Activated B cell treated with CpG ODN at 0.5 μM for 24 hours (primary cell): ENCODE measurements around the gene IGSF11. TPM values are rescaled to one million over a fixed set of nuclear protein-coding genes. Genes with fewer than 3 reads are reported as not detected.

ENCODE experiments used
- ATAC-seq: fragments of 200-7000 bp; cut with Tn5 transposase; one replicate; pipeline ENCODE4 v1.10.0; 2021; ENCODE audit warnings: low read depth, mild to moderate bottlenecking, moderate library complexity
- CTCF ChIA-PET: fragments of 350-600 bp; sonication (Branson Sonifier 250); formaldehyde crosslinking; loops from one replicate; lab custom pipeline; 2021; ENCODE audit warnings: antibody characterized with exemption; lab: Charles Lee
- POLR2A ChIA-PET: fragments of 350-600 bp; sonication (Branson Sonifier 250); formaldehyde crosslinking; loops from one replicate; lab custom pipeline; 2021; ENCODE audit warnings: antibody characterized with exemption; lab: Charles Lee
- DNase-seq: peaks from one replicate; pipeline ENCODE4 v3.0.0; 2022
- H3K27ac Mint-ChIP-seq: one replicate; pipeline ENCODE4 v1.8.0; 2020; ENCODE audit warnings: mixed read lengths
- H3K27me3 Mint-ChIP-seq: one replicate; pipeline ENCODE4 v1.8.0; 2021; ENCODE audit warnings: mixed read lengths
- H3K36me3 Mint-ChIP-seq: one replicate; pipeline ENCODE4 v1.8.0; 2021; ENCODE audit warnings: low read depth, mixed read lengths
- H3K4me1 Mint-ChIP-seq: one replicate; pipeline ENCODE4 v1.8.0; 2021; ENCODE audit warnings: mixed read lengths
- H3K4me3 Mint-ChIP-seq: one replicate; pipeline ENCODE4 v1.8.0; 2020; ENCODE audit warnings: mild to moderate bottlenecking, mixed read lengths
- H3K9me3 Mint-ChIP-seq: one replicate; pipeline ENCODE4 v1.8.0; 2020; ENCODE audit warnings: mixed read lengths
- intact Hi-C: fragments of 100-400 bp; cut with micrococcal nuclease; formaldehyde crosslinking; loops from one replicate; pipeline ENCODE4 v1.15.1; 2024
- total RNA-seq: library from RNA; stranded (reverse); gene quantifications from 2 replicates; pipeline ENCODE4 v1.2.3, GENCODE V29; 2022
- TF ChIP-seq, protein P1 (sequence below): fragments of 200-600 bp; IDR thresholded peaks from one replicate; pipeline ENCODE4 v1.8.0; 2022; ENCODE audit warnings: antibody characterized with exemption, mild to moderate bottlenecking

The IGSF11 gene
- total RNA-seq, 1 donor from 2014 or later: not detected

GRCh38 chr3:118974356-118975097 lies 60.1 kb downstream of the IGSF11 start:
- ChIA-PET CTCF (no interaction called here), POLR2A (no interaction called here)
- Mint-ChIP-seq H3K4me1 (no peaks in the 10 kb centered on the region), H3K27me3 (peaks cover 7% of the 10 kb centered on the region), H3K27ac (no peak overlapping the region), H3K4me3 (no peak overlapping the region), H3K36me3 (no peaks in the 10 kb centered on the region), H3K9me3 (no peaks in the 10 kb centered on the region)
- intact Hi-C loops: no loop called here
- DNase-seq (no peak), ATAC-seq (no peak)
- TF ChIP-seq, protein P1, sequence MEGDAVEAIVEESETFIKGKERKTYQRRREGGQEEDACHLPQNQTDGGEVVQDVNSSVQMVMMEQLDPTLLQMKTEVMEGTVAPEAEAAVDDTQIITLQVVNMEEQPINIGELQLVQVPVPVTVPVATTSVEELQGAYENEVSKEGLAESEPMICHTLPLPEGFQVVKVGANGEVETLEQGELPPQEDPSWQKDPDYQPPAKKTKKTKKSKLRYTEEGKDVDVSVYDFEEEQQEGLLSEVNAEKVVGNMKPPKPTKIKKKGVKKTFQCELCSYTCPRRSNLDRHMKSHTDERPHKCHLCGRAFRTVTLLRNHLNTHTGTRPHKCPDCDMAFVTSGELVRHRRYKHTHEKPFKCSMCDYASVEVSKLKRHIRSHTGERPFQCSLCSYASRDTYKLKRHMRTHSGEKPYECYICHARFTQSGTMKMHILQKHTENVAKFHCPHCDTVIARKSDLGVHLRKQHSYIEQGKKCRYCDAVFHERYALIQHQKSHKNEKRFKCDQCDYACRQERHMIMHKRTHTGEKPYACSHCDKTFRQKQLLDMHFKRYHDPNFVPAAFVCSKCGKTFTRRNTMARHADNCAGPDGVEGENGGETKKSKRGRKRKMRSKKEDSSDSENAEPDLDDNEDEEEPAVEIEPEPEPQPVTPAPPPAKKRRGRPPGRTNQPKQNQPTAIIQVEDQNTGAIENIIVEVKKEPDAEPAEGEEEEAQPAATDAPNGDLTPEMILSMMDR: no peak

DNA sequence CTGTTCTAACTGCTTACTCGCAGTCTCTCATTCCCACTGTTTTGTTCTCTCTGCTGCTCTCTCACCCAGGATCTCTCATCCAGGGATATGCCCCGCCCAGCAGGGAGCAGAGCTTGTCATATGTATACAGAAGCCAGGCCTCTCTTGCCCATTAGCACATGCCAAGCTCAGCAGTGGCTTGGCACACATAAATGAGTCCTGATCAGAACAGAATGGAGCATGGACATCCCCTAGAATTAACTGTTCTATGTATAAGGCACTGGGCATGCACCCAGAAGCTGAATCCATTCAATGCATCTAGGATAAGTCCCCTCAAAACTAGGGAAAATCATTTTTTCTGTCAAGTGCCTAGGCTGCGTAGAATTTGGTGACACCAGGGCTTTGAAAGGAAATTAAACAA lies 61.6 kb downstream of the IGSF11 start:
- intact Hi-C loops: no loop called here
- peaks cover 3% of the 10 kb centered on the region for H3K4me1 Mint-ChIP-seq
- POLR2A ChIA-PET: no interaction called here

DNA sequence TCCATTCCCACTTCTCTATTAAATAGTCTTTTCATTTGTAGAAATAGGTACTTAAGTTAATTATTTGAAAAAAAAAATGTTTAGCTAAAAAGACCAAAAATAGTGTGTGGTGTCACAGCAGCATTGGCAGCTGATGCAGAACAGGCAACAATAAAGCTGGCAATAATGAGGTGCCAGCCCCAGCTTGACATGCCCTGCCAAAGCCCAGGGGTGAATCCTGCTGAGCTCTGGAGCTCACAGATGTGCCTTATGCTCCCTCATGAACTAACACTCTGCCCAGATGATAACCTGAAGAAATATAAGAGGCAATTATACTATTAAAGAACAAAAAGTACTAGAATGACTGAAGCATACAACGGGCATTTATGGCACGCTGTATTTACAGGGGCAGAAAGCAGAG lies 63.8 kb downstream of the IGSF11 start:
- no peaks in the 10 kb centered on the region for H3K36me3 Mint-ChIP-seq

More for the DNA sequence above, 61.6 kb downstream of the IGSF11 start:
- Mint-ChIP-seq H3K36me3 (no peaks in the 10 kb centered on the region), H3K27me3 (peaks cover 10% of the 10 kb centered on the region), H3K9me3 (no peaks in the 10 kb centered on the region), H3K27ac (no peak overlapping the region), H3K4me3 (no peak overlapping the region)
- CTCF ChIA-PET: no interaction called here
- no peak for ATAC-seq
- TF ChIP-seq, protein P1: no peak
- no peak for DNase-seq

GRCh38 chr3:118968640-118969039 lies 66.0 kb downstream of the IGSF11 start:
- CTCF ChIA-PET: no interaction called here
- intact Hi-C loops: no loop called here
- H3K36me3 Mint-ChIP-seq: no peaks in the 10 kb centered on the region
- no peak for DNase-seq
- POLR2A ChIA-PET: no interaction called here
- TF ChIP-seq, protein P1: no peak
- peaks cover 3% of the 10 kb centered on the region for H3K4me1 Mint-ChIP-seq
- no peaks in the 10 kb centered on the region for H3K9me3 Mint-ChIP-seq
- no peak overlapping the region for H3K27ac Mint-ChIP-seq
- no peak overlapping the region for H3K4me3 Mint-ChIP-seq
- peaks cover 10% of the 10 kb centered on the region for H3K27me3 Mint-ChIP-seq
- ATAC-seq: no peak

More for the DNA sequence above, 63.8 kb downstream of the IGSF11 start:
- ChIA-PET CTCF (no interaction called here), POLR2A (no interaction called here)
- TF ChIP-seq, protein P1: no peak
- peaks cover 10% of the 10 kb centered on the region for H3K27me3 Mint-ChIP-seq
- intact Hi-C loops: no loop called here
- no peak for DNase-seq
- H3K4me3 Mint-ChIP-seq: no peak overlapping the region
- ATAC-seq: no peak
- peaks cover 3% of the 10 kb centered on the region for H3K4me1 Mint-ChIP-seq
- H3K27ac Mint-ChIP-seq: no peak overlapping the region
- H3K9me3 Mint-ChIP-seq: no peaks in the 10 kb centered on the region

DNA sequence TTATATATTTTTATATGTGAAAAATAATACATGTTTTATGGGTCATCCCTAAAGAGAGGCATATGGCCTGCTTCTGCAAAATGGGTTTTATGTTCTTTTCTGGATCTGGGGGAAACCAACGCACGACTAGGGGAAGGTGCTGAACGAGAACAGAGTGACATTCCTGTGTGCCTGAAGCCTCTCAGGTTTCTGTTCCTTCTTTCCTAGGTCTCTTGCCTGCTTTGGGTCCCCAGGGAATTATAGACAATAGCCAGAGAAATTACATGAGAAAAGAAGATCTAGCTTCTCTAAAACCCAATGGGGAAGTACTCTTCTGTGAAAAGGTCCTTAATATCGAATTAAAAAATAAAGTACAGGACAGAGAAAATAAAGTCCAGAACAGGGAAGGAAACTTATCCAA lies 66.5 kb downstream of the IGSF11 start:
- DNase-seq (no peak), ATAC-seq (no peak)
- ChIA-PET CTCF (no interaction called here), POLR2A (no interaction called here)
- no peaks in the 10 kb centered on the region for H3K36me3 Mint-ChIP-seq
- peaks cover 3% of the 10 kb centered on the region for H3K4me1 Mint-ChIP-seq
- H3K9me3 Mint-ChIP-seq: no peaks in the 10 kb centered on the region
- no peak overlapping the region for H3K4me3 Mint-ChIP-seq
- H3K27ac Mint-ChIP-seq: no peak overlapping the region
- peaks cover 10% of the 10 kb centered on the region for H3K27me3 Mint-ChIP-seq
- TF ChIP-seq, protein P1: no peak
- intact Hi-C loops: no loop called here
